GM23338 (cell line): Measurements from ENCODE around the gene C17orf50.
"Not testable (repeated sequence)": the region's sequence is repeated elsewhere in the genome, so short reads cannot be mapped to it uniquely, and the experiment has no call there.

Experiments used
- CREB1 ChIP-seq: fragments of 250-450 bp; sonication (Bioruptor Pico); IDR thresholded peaks from 2 replicates; pipeline ENCODE4 v1.5.0; 2020; ENCODE audit warnings: low read depth, mild to moderate bottlenecking, moderate library complexity
- ETS1 ChIP-seq: IDR thresholded peaks from 2 replicates; pipeline ENCODE4 v1.6.1; 2016; ENCODE audit warnings: antibody characterized with exemption
- EZH2 ChIP-seq: fragments of 200-600 bp; sonication (generic); IDR thresholded peaks from one replicate; pipeline ENCODE4 v1.8.0; 2017; ENCODE audit warnings: antibody characterized with exemption, mild to moderate bottlenecking, low read depth; ENCODE audit not compliant: unreplicated experiment
- NANOG ChIP-seq: IDR thresholded peaks from 2 replicates; pipeline ENCODE4 v1.6.1; 2016; ENCODE audit warnings: antibody characterized with exemption, borderline replicate concordance
- POLR2AphosphoS5 ChIP-seq: IDR thresholded peaks from 2 replicates; pipeline ENCODE4 v1.6.1; 2016; ENCODE audit warnings: antibody characterized with exemption, low read depth
- REST ChIP-seq: IDR thresholded peaks from one replicate; pipeline ENCODE4 v1.6.1; 2018; ENCODE audit warnings: antibody characterized with exemption; ENCODE audit not compliant: unreplicated experiment
- ZNF114 ChIP-seq: fragments of 250-450 bp; sonication (Bioruptor Pico); IDR thresholded peaks from 2 replicates; pipeline ENCODE4 v1.5.0; 2020; ENCODE audit warnings: mild to moderate bottlenecking, moderate library complexity
- TF ChIP-seq, protein P1 (sequence below), 2 experiments: fragments of 200-600 bp in 1 of 2; sonication (generic) in 1 of 2; conservative IDR thresholded peaks; 2 replicates each; pipeline versions ENCODE4 v1.5.1 to v1.6.1; 2016 to 2017; ENCODE audit warnings: antibody characterized with exemption in 2 of 2, low read depth in 2 of 2, mild to moderate bottlenecking in 2 of 2, moderate library complexity in 1 of 2

GRCh38 chr17:35751541-35751940, 9.1 kb upstream of the C17orf50 start:
- TF ChIP-seq, protein P1, sequence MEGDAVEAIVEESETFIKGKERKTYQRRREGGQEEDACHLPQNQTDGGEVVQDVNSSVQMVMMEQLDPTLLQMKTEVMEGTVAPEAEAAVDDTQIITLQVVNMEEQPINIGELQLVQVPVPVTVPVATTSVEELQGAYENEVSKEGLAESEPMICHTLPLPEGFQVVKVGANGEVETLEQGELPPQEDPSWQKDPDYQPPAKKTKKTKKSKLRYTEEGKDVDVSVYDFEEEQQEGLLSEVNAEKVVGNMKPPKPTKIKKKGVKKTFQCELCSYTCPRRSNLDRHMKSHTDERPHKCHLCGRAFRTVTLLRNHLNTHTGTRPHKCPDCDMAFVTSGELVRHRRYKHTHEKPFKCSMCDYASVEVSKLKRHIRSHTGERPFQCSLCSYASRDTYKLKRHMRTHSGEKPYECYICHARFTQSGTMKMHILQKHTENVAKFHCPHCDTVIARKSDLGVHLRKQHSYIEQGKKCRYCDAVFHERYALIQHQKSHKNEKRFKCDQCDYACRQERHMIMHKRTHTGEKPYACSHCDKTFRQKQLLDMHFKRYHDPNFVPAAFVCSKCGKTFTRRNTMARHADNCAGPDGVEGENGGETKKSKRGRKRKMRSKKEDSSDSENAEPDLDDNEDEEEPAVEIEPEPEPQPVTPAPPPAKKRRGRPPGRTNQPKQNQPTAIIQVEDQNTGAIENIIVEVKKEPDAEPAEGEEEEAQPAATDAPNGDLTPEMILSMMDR (conservative IDR thresholded peaks at IDR 0.05; ENCODE audit: low read depth in 2 of 2) = not testable (repeated sequence)
- TF ChIP-seq ETS1; EZH2; REST; ZNF114 (CRISPR knock-in tag); CREB1 (CRISPR knock-in tag); POLR2AphosphoS5; NANOG: not testable (repeated sequence)
